HG03108 (cell line): ENCODE measurements around the gene GPC5.
"Not testable (repeated sequence)": the region's sequence is repeated elsewhere in the genome, so short reads cannot be mapped to it uniquely, and the experiment has no call there.

Experiments used
- ATAC-seq: cut with Tn5 transposase; IDR thresholded peaks from one replicate; pipeline ENCODE4 v1.9.1; 2021; ENCODE audit warnings: moderate library complexity; ENCODE audit not compliant: unreplicated experiment

GPC5 gene

GRCh38 chr13:92886535-92887077 is 1488.2 kb downstream of the GPC5 start:
- no peak for ATAC-seq

DNA sequence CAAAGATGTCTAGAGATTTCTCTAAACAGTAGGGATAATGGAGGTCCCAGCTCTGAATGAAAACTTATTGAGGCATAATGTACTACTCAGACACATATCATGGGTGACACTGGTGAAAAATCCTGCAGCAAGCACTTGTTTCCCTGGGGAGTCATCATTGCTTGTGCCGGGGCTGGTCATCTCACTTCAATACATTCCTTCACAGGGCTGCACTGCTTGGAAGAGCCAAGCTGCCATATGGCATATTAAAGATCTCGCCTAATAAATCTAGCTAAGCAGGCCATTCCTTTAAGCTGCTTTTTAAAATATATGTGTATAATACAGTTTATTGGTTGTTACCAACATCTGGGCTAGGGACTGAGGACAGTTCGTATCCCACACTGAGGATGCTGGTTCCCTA is 1496.0 kb downstream of the GPC5 start:
- ATAC-seq = no peak

GRCh38 chr13:92896842-92897241 is 1498.4 kb downstream of the GPC5 start:
- no peak for ATAC-seq

DNA sequence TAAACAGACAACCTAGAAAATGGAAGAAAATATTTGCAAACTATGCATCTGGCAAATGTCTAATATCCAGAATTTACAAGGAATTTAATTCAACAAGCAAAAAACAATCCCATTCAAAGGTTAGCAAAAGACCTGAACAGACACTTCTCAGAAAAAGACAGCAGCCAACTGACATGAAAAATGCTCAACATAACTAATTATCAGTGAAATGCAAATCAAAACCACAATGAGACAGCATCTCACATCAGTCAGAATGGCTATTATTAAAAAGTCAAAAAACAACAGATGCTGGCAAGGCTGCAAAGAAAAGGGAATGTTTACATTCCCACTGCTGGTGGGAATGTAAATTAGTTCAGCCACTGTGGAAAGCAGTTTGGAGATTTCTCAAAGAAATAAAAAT is 1500.5 kb downstream of the GPC5 start:
- ATAC-seq = not testable (repeated sequence)

- ATAC-seq = no peak
These were observed 1502.0 kb downstream of the GPC5 start for GRCh38 chr13:92900446-92900845.

DNA sequence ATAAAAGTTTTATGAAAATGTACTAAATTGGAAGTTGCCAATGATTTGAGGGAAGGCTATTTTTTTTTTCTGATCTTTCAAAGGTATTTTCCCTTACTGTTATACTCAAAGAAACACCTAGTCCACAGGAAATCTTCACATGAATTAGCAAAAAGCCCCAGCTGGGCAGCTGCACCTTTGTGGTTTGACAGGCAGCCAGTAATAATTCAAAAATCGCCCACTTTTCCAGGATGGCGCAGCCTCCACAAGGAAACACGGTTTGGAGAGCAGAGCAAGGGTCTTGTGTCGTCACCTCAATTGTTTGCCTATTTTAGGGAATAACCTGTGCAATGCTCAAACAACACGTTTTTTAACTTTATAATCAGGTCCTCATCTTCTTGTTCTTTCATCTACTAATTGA is 1503.3 kb downstream of the GPC5 start:
- no peak for ATAC-seq

DNA sequence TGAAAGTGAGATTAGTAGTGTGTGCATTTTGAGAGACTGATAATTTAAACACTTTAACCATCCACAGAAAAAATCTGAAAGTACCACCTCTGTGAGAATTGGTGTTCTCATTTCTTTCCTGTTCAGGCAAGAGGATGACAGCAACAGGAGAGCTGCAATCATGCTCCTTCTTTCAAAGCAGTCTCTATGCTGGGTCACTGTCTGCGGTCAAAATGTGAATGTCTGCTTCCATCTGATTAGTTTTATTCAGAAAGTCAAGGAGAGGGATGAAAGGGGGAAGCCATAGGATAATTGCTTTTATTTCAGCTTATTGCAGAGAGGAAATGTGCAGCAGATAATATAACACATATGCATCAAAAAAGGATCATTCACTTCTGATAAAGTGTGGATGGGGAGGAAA is 1514.2 kb downstream of the GPC5 start:
- no peak for ATAC-seq

GRCh38 chr13:92913840-92914239 is 1515.4 kb downstream of the GPC5 start:
- no peak for ATAC-seq
